Stimulated activated CD4-positive, alpha-beta T cell treated with anti-CD3 and anti-CD28 coated beads, Interleukin-4, amount 100 ng/mL, for 24 hours (primary cell): Measurements from ENCODE around the gene DOCK6.
A peak's percentile ranks its signal among the peaks of the same experiment; 100 is the strongest.
"Not testable (repeated sequence)": the region's sequence is repeated elsewhere in the genome, so short reads cannot be mapped to it uniquely, and the experiment has no call there.

Source experiments
- DNase-seq: peaks from one replicate; pipeline ENCODE4 v3.0.0-alpha.2; 2020

DOCK6 gene

DNA sequence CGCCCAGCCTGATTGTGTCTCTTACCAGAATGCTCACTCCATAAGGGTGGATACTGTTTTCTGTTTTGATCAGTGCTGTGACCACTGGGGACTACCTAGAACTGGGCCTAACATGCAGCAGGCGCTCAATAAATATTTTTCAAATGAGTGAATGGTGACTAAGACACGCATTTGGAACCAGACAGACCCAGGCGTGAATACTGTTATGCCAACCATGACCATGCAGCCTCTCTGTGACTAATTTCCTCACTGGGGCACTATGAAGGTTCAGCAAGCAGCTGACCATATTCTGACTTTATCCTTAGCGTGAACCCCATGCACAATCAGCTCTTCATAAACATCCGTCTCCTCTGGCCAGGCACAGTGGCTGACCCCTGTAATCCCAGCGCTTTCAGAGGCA lies 93.8 kb downstream of the DOCK6 start:
- DNase-seq, result no peak

DNA sequence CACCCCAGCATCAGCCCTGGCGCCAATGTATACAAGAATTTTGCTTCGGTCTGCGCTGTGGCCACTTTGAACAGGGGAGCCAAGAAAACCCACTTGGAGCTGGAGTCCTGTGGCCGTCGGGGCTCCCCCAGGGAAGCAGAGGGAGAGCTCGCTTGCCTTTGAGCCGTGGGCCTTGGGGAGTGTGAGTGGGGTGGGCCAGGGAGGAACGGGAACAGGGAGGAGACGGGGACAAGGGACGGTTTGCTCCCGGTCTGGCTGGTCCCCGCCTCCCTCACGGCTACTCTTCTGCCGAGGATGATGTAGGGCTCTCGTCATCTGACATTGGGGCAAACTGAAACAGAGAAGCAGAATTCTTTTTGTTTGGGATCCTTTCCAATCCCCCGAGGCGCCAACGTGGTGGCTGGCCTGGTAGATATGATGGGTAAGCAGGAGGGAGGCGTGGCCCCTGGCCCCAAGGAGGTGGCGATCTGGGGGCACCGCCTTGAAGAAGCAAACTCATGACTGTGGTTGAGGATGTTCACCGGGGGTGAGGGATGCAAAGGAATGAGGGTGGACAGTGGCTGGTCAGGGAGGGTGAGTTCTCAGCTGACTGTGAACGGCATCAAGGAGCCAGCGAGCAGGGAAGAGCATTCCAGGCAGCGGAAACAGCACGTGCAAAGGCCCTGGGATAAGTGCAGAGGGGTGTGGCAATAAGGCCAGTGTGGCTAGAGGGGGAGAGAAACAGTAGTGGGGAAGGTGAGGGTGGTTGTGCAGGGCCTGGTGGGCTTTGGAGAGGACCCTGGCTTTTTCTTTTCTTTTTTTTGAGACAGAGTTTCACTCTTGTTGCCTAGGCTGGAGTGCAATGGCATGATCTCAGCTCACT lies 95.8 kb downstream of the DOCK6 start:
- DNase-seq, result no peak

DNA sequence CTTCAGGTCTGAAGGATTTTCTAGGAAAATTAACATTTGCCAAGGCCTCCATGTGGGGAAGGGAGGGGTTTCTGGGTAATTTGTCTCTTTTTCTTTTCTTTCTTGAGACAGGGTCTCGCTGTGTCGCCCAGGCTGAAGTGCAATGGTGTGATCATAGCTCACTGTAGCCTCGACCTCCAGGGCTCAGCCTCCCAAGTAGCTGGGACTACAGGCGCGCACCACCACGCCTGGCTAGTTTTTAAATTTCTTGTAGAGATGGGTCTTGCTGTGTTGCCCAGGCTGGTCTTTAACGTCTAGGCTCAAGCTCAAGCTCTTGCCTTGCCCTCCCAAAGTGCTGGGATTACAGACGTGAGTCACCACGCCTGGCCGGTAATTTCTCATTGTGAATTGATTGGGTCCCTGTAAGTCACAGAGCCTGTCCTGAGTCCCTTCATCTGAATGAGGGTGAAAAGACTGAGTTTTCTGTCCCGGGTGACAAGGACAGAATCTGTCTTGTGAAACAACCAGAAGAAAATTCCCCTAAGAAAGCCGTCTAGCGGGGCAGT lies 96.8 kb downstream of the DOCK6 start:
- no peak for DNase-seq

DNA sequence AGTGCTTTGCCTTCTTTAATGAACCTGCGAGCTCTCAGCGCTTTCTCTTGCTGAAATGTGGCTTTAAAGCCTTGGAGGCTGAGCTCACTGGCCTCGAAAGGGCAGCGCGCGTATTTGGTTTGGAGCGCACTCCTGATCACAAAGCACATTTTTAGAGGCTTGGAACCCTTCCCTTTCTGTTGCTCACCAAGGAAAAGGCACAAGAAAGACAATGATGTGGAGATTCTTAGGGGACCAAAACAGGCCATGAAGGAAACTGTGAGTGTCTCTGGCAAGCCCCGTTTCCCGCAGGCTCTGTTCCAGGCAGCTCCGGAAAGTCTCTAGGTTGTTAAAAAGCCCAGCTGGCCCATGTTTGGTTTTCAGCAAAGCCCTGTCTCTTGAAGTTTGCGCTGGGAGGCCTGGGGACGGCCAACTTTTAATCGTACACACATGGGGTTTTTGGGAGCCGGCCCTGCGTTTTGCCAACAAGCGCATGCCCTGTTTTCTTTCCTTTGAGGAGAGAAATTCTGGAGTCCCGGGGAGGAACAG lies 97.4 kb downstream of the DOCK6 start:
- DNase-seq, result no peak

DNA sequence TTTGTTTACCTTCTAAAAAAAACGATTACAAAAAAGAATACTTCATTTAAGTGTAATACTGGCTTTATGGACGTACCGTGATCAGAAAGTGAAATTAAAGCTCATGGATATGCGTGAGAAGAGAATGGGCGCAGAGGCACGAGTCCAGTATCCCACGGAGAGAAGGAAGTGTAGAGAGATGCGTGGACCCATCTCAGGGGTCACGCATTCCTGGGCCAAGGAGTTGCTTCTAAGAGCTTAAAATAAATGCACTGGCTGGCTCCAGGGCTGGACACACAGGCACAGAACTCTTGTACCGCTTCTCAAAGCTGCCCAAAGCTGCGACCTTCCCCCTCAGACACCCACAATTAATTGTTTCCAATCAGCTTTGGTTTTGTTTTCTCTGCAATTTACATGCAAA lies 98.0 kb downstream of the DOCK6 start:
- DNase-seq, result no peak

DNA sequence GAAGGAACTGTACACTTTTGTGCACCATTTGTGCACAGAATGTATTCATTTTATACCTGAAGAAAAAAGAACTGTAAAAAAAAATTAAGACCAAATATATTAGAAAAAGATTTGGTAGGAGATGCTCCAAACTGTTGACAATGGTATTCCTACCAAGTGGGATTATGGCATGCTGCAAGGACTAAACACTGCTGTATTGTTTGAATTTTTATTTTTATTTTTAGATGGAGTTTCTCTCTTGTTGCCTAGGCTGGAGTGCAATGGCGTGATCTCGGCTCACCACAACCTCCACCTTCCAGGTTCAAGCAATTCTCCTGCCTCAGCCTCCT lies 101.9 kb downstream of the DOCK6 start:
- DNase-seq, result not testable (repeated sequence)

DNA sequence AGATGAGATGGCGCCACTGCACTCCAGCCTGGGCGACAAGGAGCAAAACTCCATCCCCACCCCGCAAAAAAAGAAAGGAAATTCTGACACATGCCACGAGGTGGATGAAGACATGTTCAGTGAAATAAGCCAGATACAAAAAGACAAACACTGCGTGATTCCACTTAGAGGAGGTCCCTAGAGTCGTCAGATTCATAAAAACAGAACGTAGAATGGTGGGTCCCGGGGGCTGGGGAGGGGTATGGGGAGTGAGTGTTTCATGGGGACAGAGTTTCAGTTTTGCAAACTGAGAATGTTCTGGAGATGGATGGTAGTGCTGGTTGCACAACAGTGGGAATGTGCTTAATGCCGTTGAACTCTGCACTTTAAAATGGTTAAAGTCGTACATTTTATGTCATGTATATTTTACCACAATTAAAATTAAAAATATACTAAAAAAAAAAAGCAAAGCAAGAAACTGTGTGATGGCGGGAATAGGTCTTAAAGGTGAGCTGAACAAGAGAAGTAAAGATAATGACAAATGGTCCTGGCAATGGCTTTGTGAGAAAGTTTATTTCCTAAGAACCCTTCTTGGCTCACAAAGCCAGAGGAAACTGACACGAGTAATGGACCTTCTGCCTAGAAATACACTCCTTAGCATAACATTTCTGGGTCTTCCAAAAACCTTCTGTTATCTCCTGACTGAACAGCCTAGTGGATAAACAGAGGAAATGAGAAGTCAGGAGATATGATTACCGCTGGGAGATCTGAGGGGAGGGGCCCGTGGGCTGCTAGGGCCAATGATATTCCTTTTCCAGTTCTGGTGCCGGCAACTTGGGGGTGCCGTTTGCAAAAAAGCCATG lies 102.5 kb downstream of the DOCK6 start:
- no peak for DNase-seq

DNA sequence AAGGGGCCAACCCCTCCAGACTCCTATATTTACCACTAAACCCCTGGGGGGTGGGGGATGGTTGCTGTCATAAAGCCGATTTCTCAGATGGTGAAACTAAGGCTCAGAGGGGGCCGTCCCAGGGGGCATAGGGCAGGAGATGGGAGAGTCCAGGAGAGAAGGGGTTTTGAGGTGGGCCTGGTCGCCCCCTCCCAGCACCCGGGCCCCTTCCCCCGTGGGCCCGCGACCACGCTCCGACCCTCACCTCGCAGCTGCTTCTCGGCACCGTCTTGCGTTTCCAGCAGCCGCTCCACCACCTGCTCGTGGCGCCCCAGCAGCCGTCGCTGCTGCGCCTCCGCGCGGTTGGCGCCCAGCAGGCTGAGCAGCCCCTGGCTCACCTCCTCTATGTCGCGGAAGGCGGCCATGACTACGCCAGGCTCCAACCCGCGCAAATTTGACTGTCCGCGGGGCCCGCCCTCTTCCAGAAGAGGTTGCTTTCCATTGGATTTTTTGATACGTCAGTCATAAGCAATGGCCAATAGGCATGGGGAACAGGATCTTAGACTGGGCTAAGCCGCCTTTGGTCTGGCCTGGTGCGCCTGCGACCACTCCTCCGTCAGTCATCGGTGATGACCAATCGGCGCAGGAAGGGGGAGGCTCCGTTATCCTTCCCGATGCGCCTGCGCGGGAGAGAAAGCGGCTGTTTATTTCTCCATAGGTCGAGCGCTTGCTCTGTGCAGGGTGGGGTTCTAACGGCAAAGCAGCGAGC lies 106.8 kb downstream of the DOCK6 start, which contains the start of gene SPC24:
TSS of gene SPC24 (minus strand) at position 410 of the 748 bp plus-strand sequence. CDS start at position 404, 6 bp downstream.
- peak; percentile 94 for DNase-seq

DNA sequence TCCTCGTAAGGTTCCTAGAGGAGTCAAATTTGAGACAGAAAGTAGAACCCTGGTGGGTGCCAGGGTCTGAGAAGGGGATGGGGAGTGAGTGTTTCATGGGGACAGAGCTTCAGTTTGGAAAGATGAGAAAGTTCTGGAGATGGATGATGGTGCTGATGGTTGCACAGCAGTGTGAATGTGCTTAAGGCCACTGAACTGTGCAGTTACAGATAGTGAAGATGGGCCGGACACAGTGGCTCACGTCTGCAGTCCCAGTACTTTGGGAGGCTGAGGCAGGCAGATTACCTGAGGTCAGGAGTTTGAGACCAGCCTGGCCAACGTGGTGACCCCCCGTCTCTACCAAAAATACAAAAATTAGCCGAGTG lies 107.7 kb downstream of the DOCK6 start:
- DNase-seq, result no peak

DNA sequence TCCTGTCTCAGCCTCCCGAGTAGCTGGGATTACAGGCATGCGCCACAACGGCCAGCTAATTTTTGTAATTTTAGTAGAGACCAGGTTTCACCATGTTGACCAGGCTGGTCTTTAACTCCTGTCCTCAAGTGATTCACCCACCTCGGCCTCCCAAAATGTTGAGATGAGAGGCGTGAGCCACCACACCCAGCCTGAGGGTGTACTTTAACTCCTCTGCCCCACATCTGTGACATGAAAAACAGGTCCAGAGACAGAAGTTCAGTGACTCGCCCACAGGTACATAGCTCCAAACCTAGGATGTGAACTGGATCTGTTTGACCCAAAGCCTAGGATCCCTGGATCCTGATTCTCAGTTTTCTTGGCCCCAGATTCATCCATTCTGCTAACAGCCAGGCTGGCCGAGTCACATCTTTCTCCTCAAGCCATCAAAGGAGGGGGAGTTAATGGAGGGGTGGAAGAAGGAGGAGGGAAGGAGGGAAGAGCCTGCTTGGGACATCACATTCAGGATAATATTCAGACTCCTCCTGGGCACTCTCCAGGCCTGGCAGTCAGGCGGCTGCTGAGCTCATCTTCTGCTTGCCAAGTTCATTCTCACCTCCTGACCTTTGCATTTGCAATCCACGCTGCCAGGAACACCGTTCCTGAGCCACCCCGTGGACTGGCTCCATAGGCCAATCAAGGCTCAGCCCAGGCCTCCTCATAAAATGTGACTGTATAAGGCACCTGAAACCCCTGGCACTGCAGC lies 109.8 kb downstream of the DOCK6 start:
- no peak for DNase-seq

DNA sequence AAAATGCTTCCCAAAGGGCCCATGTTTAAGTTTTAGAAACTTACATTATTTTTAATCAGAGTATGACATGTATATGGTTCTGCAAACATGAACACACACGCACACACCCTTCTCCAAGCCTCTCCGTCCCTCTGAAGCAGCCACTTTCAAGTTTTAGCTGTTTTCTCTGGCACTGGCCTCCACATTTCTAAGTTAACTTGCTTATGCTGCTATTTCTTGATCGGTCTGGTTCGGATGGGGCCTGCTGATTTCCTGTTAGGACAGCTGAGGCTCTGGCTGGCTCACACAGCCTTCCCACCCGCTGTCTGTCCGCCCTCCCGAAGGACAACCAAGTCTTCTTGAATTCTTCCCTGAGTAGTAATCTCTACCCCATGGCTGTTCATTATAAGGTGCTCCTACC lies 111.1 kb downstream of the DOCK6 start:
- no peak for DNase-seq
